Mesenchymal stem cell (in vitro differentiated cells and primary cell): Measurements from ENCODE around the gene RTEL1.

Source experiments
- DNase-seq: peaks from one replicate; pipeline ENCODE4 v3.0.0-alpha.2; 2013
- H2AFZ ChIP-seq: one replicate; pipeline ENCODE4 v1.6.1; 2013; ENCODE audit warnings: low read depth, mild to moderate bottlenecking, control low read depth, inconsistent platforms, low read length, moderate library complexity
- H2AK5ac ChIP-seq: 2 replicates; pipeline ENCODE4 v1.6.1; 2013; ENCODE audit warnings: low read length, moderate library complexity, mild to moderate bottlenecking, inconsistent platforms; ENCODE audit not compliant: severe bottlenecking
- H2BK120ac ChIP-seq: one replicate; pipeline ENCODE4 v1.6.1; 2013; ENCODE audit warnings: low read depth, mild to moderate bottlenecking, inconsistent platforms, low read length, moderate library complexity
- H2BK12ac ChIP-seq, 2 experiments: one replicate each; pipeline ENCODE4 v1.6.1; 2013; ENCODE audit warnings: inconsistent platforms in 2 of 2, low read length in 2 of 2, mild to moderate bottlenecking in 2 of 2, moderate library complexity in 2 of 2, control low read depth in 1 of 2
- H2BK15ac ChIP-seq: one replicate; pipeline ENCODE4 v1.6.1; 2013; ENCODE audit warnings: mild to moderate bottlenecking, low read depth, inconsistent platforms; ENCODE audit not compliant: poor library complexity, severe bottlenecking
- H2BK5ac ChIP-seq: 2 replicates; pipeline ENCODE4 v1.6.1; 2013; ENCODE audit warnings: low read depth, mild to moderate bottlenecking, low read length, control low read depth, inconsistent platforms; ENCODE audit not compliant: poor library complexity, severe bottlenecking
- H3K14ac ChIP-seq, 2 experiments: one replicate each; pipeline ENCODE4 v1.6.1; 2013; ENCODE audit warnings: inconsistent platforms in 2 of 2, low read length in 2 of 2, control low read depth in 1 of 2, mild to moderate bottlenecking in 1 of 2, moderate library complexity in 1 of 2
- H3K18ac ChIP-seq, 2 experiments: one replicate each; pipeline ENCODE4 v1.6.1; 2013; ENCODE audit warnings: inconsistent platforms in 2 of 2, low read length in 2 of 2, control low read depth in 1 of 2, low read depth in 1 of 2, mild to moderate bottlenecking in 1 of 2
- H3K23ac ChIP-seq, 2 experiments: one replicate each; pipeline ENCODE4 v1.6.1; 2013; ENCODE audit warnings: inconsistent platforms in 2 of 2, low read length in 2 of 2, mild to moderate bottlenecking in 2 of 2, moderate library complexity in 2 of 2, control low read depth in 1 of 2
- H3K27ac ChIP-seq: 2 replicates; pipeline ENCODE4 v1.5.1; 2013; ENCODE audit warnings: mild to moderate bottlenecking, moderate library complexity, low read length, control low read depth, inconsistent platforms; ENCODE audit not compliant: poor library complexity, severe bottlenecking
- H3K27me3 ChIP-seq, 2 experiments: 2 replicates each; pipeline versions ENCODE4 v1.6.1 to v1.7.0; 2013; ENCODE audit warnings: low read length in 2 of 2, mild to moderate bottlenecking in 2 of 2, moderate library complexity in 2 of 2, control low read depth in 1 of 2, inconsistent platforms in 1 of 2; ENCODE audit not compliant: control insufficient read depth in 1 of 2, insufficient read depth in 1 of 2
- H3K36me3 ChIP-seq, 2 experiments: 2 replicates each; pipeline versions ENCODE4 v1.6.1 to v1.7.0; 2013; ENCODE audit warnings: low read length in 2 of 2, control low read depth in 1 of 2, inconsistent platforms in 1 of 2, low read depth in 1 of 2, mild to moderate bottlenecking in 1 of 2; ENCODE audit not compliant: insufficient read depth in 2 of 2, control insufficient read depth in 1 of 2
- H3K4ac ChIP-seq, 2 experiments: one replicate each; pipeline ENCODE4 v1.6.1; 2013; ENCODE audit warnings: inconsistent platforms in 2 of 2, low read length in 2 of 2, mild to moderate bottlenecking in 2 of 2, moderate library complexity in 2 of 2, control low read depth in 1 of 2, low read depth in 1 of 2
- H3K4me1 ChIP-seq: 2 replicates; pipeline ENCODE4 v1.6.1; 2013; ENCODE audit warnings: low read depth, low read length, control low read depth; ENCODE audit not compliant: control insufficient read depth, insufficient read depth
- H3K4me2 ChIP-seq: 2 replicates; pipeline ENCODE4 v1.6.1; 2013; ENCODE audit warnings: low read length, mild to moderate bottlenecking, inconsistent platforms; ENCODE audit not compliant: poor library complexity, severe bottlenecking
- H3K4me3 ChIP-seq, 2 experiments: 2 replicates each; pipeline versions ENCODE4 v1.5.1 to v1.7.0; 2013; ENCODE audit warnings: low read length in 2 of 2, mild to moderate bottlenecking in 2 of 2, control low read depth in 1 of 2, low read depth in 1 of 2; ENCODE audit not compliant: insufficient read depth in 1 of 2
- H3K79me1 ChIP-seq: replicated peaks from 2 replicates; pipeline ENCODE4 v1.6.1; 2013; ENCODE audit warnings: mild to moderate bottlenecking, control low read depth, low read length, inconsistent platforms; ENCODE audit not compliant: poor library complexity, severe bottlenecking
- H3K9ac ChIP-seq: 2 replicates; pipeline ENCODE4 v1.7.0; 2013; ENCODE audit warnings: mild to moderate bottlenecking, low read length, moderate library complexity
- H3K9me3 ChIP-seq: 2 replicates; pipeline ENCODE4 v1.7.0; 2013; ENCODE audit warnings: mild to moderate bottlenecking, low read length; ENCODE audit not compliant: control insufficient read depth
- H4K8ac ChIP-seq: one replicate; pipeline ENCODE4 v1.6.1; 2013; ENCODE audit warnings: inconsistent platforms, mild to moderate bottlenecking, low read length, moderate library complexity
- H4K91ac ChIP-seq: one replicate; pipeline ENCODE4 v1.6.1; 2013; ENCODE audit warnings: mild to moderate bottlenecking, low read length, inconsistent platforms
- WGBS: methylation state at CpG from one replicate; pipeline ENCODE4 v1.1.7; 2013; ENCODE audit warnings: mixed read lengths; 5-methylcytosine and 5-hydroxymethylcytosine counted together

RTEL1 gene

GRCh38 chr20:63680857-63681608 lies 22.9 kb downstream of the RTEL1 start:
- Histone ChIP-seq H4K91ac (peak overlapping the region; percentile 91), H3K4me2 (no peak overlapping the region), H3K4ac (peak overlapping the region; percentile 69 to 86), H2BK120ac (peak overlapping the region; percentile 50), H3K79me1 (peaks cover 4% of the 10 kb centered on the region), H2AFZ (no peak overlapping the region), H3K23ac (no peak overlapping the region), H3K36me3 (peaks cover 38 to 56% of the 10 kb centered on the region in 2 experiments), H2BK12ac (peak overlapping the region; percentile 94 to 97), H2BK15ac (no peak overlapping the region), H2BK5ac (no peak overlapping the region), H4K8ac (peak overlapping the region; percentile 33), H3K4me1 (peaks cover 34% of the 10 kb centered on the region), H3K18ac (peak overlapping the region; percentile 83 to 89), H3K9me3 (no peaks in the 10 kb centered on the region), H3K9ac (no peak overlapping the region), H3K14ac (peak overlapping the region in 1 of 2 experiments; percentile 76), H3K27me3 (no peaks in the 10 kb centered on the region), H3K4me3 (no peak overlapping the region), H3K27ac (no peak overlapping the region), H2AK5ac (peak overlapping the region; percentile 70)
- DNase-seq = no peak
- 98% methylated on average over 23 of the region's 23 CpGs for WGBS

- Histone ChIP-seq H3K4ac (peak overlapping the region; percentile 69 to 86), H2AFZ (no peak overlapping the region), H3K4me1 (peaks cover 40% of the 10 kb centered on the region), H3K27ac (peak overlapping the region; percentile 98), H4K8ac (peak overlapping the region; percentile 55), H3K4me2 (no peak overlapping the region), H2BK12ac (peak overlapping the region; percentile 94 to 97), H4K91ac (peak overlapping the region; percentile 91), H2AK5ac (peak overlapping the region; percentile 70), H3K9me3 (no peaks in the 10 kb centered on the region), H3K23ac (peak overlapping the region in 1 of 2 experiments; percentile 54), H3K18ac (peak overlapping the region; percentile 83 to 89), H3K79me1 (peaks cover 4% of the 10 kb centered on the region), H3K14ac (peak overlapping the region in 1 of 2 experiments; percentile 76), H2BK120ac (peak overlapping the region; percentile 50), H3K9ac (peak overlapping the region; percentile 56), H3K36me3 (peaks cover 34 to 52% of the 10 kb centered on the region in 2 experiments), H3K4me3 (peak overlapping the region in 1 of 2 experiments; percentile 37), H2BK5ac (peak overlapping the region; percentile 2), H2BK15ac (no peak overlapping the region), H3K27me3 (no peaks in the 10 kb centered on the region)
- no peak for DNase-seq
- 97% methylated on average over 13 of the region's 13 CpGs for WGBS
Observed at GRCh38 chr20:63681609-63682142, 23.6 kb downstream of the RTEL1 start.

DNA sequence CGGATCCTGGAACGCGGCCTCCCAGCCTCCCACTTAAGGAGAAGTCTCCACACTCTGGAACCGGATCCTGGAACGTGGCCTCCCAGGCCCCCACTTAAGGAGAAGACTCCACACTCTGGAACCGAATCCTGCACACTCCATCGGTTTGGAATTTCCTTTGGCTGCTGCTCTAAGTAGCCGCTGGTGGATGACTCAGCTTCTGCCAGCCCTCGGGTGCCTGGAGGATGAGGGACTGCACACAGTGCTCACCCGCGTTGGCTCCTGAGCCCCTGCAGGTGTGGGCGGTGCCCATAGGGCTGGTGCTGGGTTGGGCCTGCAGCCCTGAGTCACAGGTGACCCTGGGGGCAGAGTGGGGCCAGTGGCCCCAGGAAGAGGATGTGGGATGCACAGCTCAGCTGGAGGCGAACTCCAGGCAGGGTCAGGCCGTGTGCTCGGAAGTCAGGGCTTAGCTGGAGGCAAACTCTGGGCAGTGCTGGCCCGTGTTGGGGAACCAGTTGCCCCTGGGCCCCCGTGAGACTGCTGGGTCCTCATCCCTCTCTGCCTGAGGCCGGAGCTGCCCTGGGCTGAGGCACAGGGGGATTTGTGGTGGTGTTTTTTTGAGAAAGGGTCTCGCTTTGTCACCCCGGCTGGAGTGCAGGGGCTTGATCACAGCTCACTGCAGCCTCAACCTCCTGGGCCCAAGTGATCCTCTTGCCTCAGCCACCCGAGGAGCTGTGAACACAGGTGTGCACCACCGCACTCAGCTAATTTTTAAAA lies 24.4 kb downstream of the RTEL1 start:
- Histone ChIP-seq H4K8ac (peak overlapping the region; percentile 87), H3K79me1 (peaks cover 4% of the 10 kb centered on the region), H3K36me3 (peaks cover 26 to 46% of the 10 kb centered on the region in 2 experiments), H2BK120ac (peak overlapping the region; percentile 98), H3K18ac (peak overlapping the region; percentile 89 to 96), H2AK5ac (peak overlapping the region; percentile 67), H3K9ac (peak overlapping the region; percentile 61), H3K4me1 (peaks cover 49% of the 10 kb centered on the region), H3K23ac (peak overlapping the region in 1 of 2 experiments; percentile 63), H2AFZ (no peak overlapping the region), H3K4me3 (no peak overlapping the region), H4K91ac (peak overlapping the region; percentile 98), H3K27ac (peak overlapping the region; percentile 98), H3K27me3 (no peaks in the 10 kb centered on the region), H3K9me3 (no peaks in the 10 kb centered on the region), H3K4ac (peak overlapping the region; percentile 95 to 96), H3K14ac (no peak overlapping the region), H2BK12ac (peak overlapping the region; percentile 95 to 96), H2BK5ac (peak overlapping the region; percentile 80), H3K4me2 (peak overlapping the region; percentile 8), H2BK15ac (peak overlapping the region; percentile 71)
- peak; percentile 98 for DNase-seq
- 18% methylated on average over 22 of the region's 22 CpGs for WGBS
